ENCODE data around the gene WNT9B.

GRCh38 chr17:46890638-46891037 is 39.3 kb downstream of the WNT9B start:
- TF ChIP-seq POLR2A (IDR thresholded peaks at IDR 0.05; ENCODE audit: low read length), result no peak
- no peak for TF ChIP-seq GATA1 (IDR thresholded peaks at IDR 0.05; ENCODE audit: low read depth, low read length)
